A549 (cell line): Measurements from ENCODE around the gene HLA-DQB2.

Source experiments
- CHD2 ChIP-seq: fragments of 150-350 bp; IDR thresholded peaks from 2 replicates; pipeline ENCODE4 v1.6.1; 2014; ENCODE audit warnings: low read length; ENCODE audit not compliant: partially characterized antibody
- EP300 ChIP-seq, 2 experiments: fragments of >200 bp; sonication (Bioruptor Twin); formaldehyde crosslinking; IDR thresholded peaks; 2 replicates in 1 of 2; 3 replicates in 1 of 2; pipeline ENCODE4 v1.6.1; 2016 to 2017
- MAX ChIP-seq: IDR thresholded peaks from 2 replicates; pipeline ENCODE4 v1.6.1; 2012
- NFE2L2 ChIP-seq: fragments of 150-350 bp; conservative IDR thresholded peaks from 2 replicates; pipeline ENCODE4 v1.6.1; 2014; ENCODE audit warnings: low read length
- POLR2A ChIP-seq: IDR thresholded peaks from 2 replicates; pipeline ENCODE4 v1.6.1; 2012; ENCODE audit warnings: mild to moderate bottlenecking, low read length
- RCOR1 ChIP-seq: fragments of 150-350 bp; IDR thresholded peaks from 2 replicates; pipeline ENCODE4 v1.6.1; 2014; ENCODE audit warnings: antibody characterized with exemption, low read length, low read depth
- SMC3 ChIP-seq: fragments of >200 bp; sonication (Bioruptor Twin); formaldehyde crosslinking; IDR thresholded peaks from 3 replicates; pipeline ENCODE4 v1.6.1; 2018; ENCODE audit warnings: inconsistent platforms
- USF2 ChIP-seq: fragments of 450-650 bp; IDR thresholded peaks from 2 replicates; pipeline ENCODE4 v1.6.1; 2014; ENCODE audit warnings: antibody characterized with exemption
- TF ChIP-seq, protein P1 (sequence below): fragments of >200 bp; sonication (Bioruptor Twin); formaldehyde crosslinking; IDR thresholded peaks from 3 replicates; pipeline ENCODE4 v1.5.1; 2016

GRCh38 chr6:32759669-32760068, 3.7 kb downstream of the HLA-DQB2 start:
- TF ChIP-seq, protein P1, sequence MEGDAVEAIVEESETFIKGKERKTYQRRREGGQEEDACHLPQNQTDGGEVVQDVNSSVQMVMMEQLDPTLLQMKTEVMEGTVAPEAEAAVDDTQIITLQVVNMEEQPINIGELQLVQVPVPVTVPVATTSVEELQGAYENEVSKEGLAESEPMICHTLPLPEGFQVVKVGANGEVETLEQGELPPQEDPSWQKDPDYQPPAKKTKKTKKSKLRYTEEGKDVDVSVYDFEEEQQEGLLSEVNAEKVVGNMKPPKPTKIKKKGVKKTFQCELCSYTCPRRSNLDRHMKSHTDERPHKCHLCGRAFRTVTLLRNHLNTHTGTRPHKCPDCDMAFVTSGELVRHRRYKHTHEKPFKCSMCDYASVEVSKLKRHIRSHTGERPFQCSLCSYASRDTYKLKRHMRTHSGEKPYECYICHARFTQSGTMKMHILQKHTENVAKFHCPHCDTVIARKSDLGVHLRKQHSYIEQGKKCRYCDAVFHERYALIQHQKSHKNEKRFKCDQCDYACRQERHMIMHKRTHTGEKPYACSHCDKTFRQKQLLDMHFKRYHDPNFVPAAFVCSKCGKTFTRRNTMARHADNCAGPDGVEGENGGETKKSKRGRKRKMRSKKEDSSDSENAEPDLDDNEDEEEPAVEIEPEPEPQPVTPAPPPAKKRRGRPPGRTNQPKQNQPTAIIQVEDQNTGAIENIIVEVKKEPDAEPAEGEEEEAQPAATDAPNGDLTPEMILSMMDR = no peak
- TF ChIP-seq MAX (no peak), SMC3 (no peak), USF2 (no peak), NFE2L2 (no peak), EP300 (IDR thresholded peaks at IDR 0.05) (no peak), CHD2 (no peak), POLR2A (no peak), RCOR1 (no peak)
